SK-N-SH (cell line): ENCODE data around the gene ABCC4. TPM values are rescaled to one million over a fixed set of nuclear protein-coding genes. Genes with fewer than 3 reads are reported as not detected.

Experiments used
- CTCF ChIA-PET: fragments of 300-600, 350-600 bp; formaldehyde crosslinking; extraction: SDS; loops from one replicate; lab custom pipeline; 2021; lab: Yijun Ruan, JAX
- POLR2A ChIA-PET: fragments of 350-600 bp; sonication (Branson Sonifier 250); formaldehyde crosslinking; extraction: SDS; loops from one replicate; lab custom pipeline; 2020; ENCODE audit warnings: antibody characterized with exemption, inconsistent platforms; lab: Yijun Ruan, JAX
- DNase-seq: peaks from one replicate; pipeline ENCODE4 v3.0.0; 2012
- H2AFZ ChIP-seq: fragments of 200-600 bp; sonication (generic); 2 replicates; pipeline ENCODE4 v1.8.1; 2016; ENCODE audit warnings: antibody characterized with exemption, mild to moderate bottlenecking, low read depth
- H3F3A ChIP-seq: fragments of 200-600 bp; sonication (generic); replicated peaks from 2 replicates; pipeline ENCODE3; 2016; ENCODE audit warnings: antibody characterized with exemption, mild to moderate bottlenecking; ENCODE audit not compliant: insufficient read depth
- H3K27ac ChIP-seq, 2 experiments: fragments of 200-500 bp in 1 of 2; fragments of 200-600 bp in 1 of 2; sonication (Bioruptor generic) in 1 of 2; sonication (generic), shearing (Covaris generic) in 1 of 2; 2 replicates each; pipeline versions ENCODE4 v1.5.1 to v1.6.1; 2014 to 2016; ENCODE audit warnings: low read depth in 2 of 2, inconsistent platforms in 1 of 2, low read length in 1 of 2, mild to moderate bottlenecking in 1 of 2, mixed read lengths in 1 of 2
- H3K27me3 ChIP-seq: fragments of 200-600 bp; sonication (generic), shearing (Covaris generic); 2 replicates; pipeline ENCODE4 v1.6.1; 2016; ENCODE audit warnings: mixed run types; ENCODE audit not compliant: insufficient read depth
- H3K36me3 ChIP-seq, 2 experiments: fragments of 200-500 bp in 1 of 2; fragments of 200-600 bp in 1 of 2; sonication (Bioruptor generic) in 1 of 2; sonication (generic) in 1 of 2; replicated peaks in 1 of 2; 2 replicates each; pipeline versions ENCODE3 to v1.5.1; 2014 to 2016; ENCODE audit warnings: low read length in 1 of 2, mild to moderate bottlenecking in 1 of 2; ENCODE audit not compliant: insufficient read depth in 2 of 2, control insufficient read depth in 1 of 2
- H3K4me1 ChIP-seq, 2 experiments: fragments of 200-500 bp in 1 of 2; fragments of 200-600 bp in 1 of 2; sonication (Bioruptor generic) in 1 of 2; sonication (generic), shearing (Covaris generic) in 1 of 2; 2 replicates each; pipeline versions ENCODE4 v1.5.1 to v1.6.1; 2014 to 2016; ENCODE audit warnings: low read depth in 1 of 2, low read length in 1 of 2, mixed run types in 1 of 2; ENCODE audit not compliant: insufficient read depth in 2 of 2, control insufficient read depth in 1 of 2
- H3K4me2 ChIP-seq: fragments of 200-600 bp; sonication (generic), shearing (Covaris generic); 2 replicates; pipeline ENCODE4 v1.6.1; 2017; ENCODE audit warnings: mixed run types
- H3K4me3 ChIP-seq, 2 experiments: fragments of 200-500 bp in 1 of 2; fragments of 200-600 bp in 1 of 2; sonication (Bioruptor generic) in 1 of 2; sonication (generic), shearing (Covaris generic) in 1 of 2; 2 replicates each; pipeline versions ENCODE4 v1.5.1 to v1.8.1; 2014 to 2016; ENCODE audit warnings: low read depth in 2 of 2, inconsistent platforms in 1 of 2, low read length in 1 of 2, mild to moderate bottlenecking in 1 of 2, mixed read lengths in 1 of 2, moderate library complexity in 1 of 2
- H3K79me2 ChIP-seq: fragments of 200-600 bp; sonication (generic); 2 replicates; pipeline ENCODE4 v1.8.1; 2017; ENCODE audit warnings: mild to moderate bottlenecking; ENCODE audit not compliant: insufficient read depth
- H3K9ac ChIP-seq: fragments of 200-600 bp; sonication (generic); 2 replicates; pipeline ENCODE4 v1.6.1; 2017; ENCODE audit warnings: mixed run types
- H3K9me2 ChIP-seq: fragments of 200-600 bp; sonication (generic); 2 replicates; pipeline ENCODE4 v1.6.1; 2017; ENCODE audit warnings: mixed run types
- H3K9me3 ChIP-seq: fragments of 200-600 bp; sonication (generic); 2 replicates; pipeline ENCODE4 v1.6.1; 2017; ENCODE audit warnings: mixed run types, mild to moderate bottlenecking, moderate library complexity
- H4K20me1 ChIP-seq: fragments of 200-600 bp; sonication (generic); 2 replicates; pipeline ENCODE4 v1.6.1; 2017; ENCODE audit warnings: mild to moderate bottlenecking, mixed run types; ENCODE audit not compliant: insufficient read depth
- CHD2 ChIP-seq: fragments of 150-350 bp; IDR thresholded peaks from 2 replicates; pipeline ENCODE4 v1.6.1; 2018; ENCODE audit warnings: low read length; ENCODE audit not compliant: partially characterized antibody
- CTCF ChIP-seq: fragments of 200-600 bp; sonication (generic); IDR thresholded peaks from 2 replicates; pipeline ENCODE4 v1.6.1; 2017; ENCODE audit warnings: antibody characterized with exemption, mild to moderate bottlenecking, moderate library complexity
- ELF1 ChIP-seq: IDR thresholded peaks from 2 replicates; pipeline ENCODE4 v1.4.0; 2012
- EZH2phosphoT487 ChIP-seq: fragments of 200-600 bp; sonication (generic); IDR thresholded peaks from 2 replicates; pipeline ENCODE4 v1.6.1; 2017; ENCODE audit warnings: low read depth, mixed run types, mild to moderate bottlenecking, antibody characterized with exemption, moderate library complexity, borderline replicate concordance
- FOXJ3 ChIP-seq: sonication (generic); formaldehyde crosslinking; IDR thresholded peaks from 2 replicates; pipeline ENCODE4 v1.5.1; 2020; ENCODE audit warnings: mild to moderate bottlenecking, missing genetic modification reagents
- GABPA ChIP-seq: IDR thresholded peaks from 2 replicates; pipeline ENCODE4 v1.4.0; 2012; ENCODE audit warnings: low read depth, mild to moderate bottlenecking
- GATA2 ChIP-seq: sonication (generic); formaldehyde crosslinking; IDR thresholded peaks from 2 replicates; pipeline ENCODE4 v1.5.0; 2020; ENCODE audit warnings: mild to moderate bottlenecking, missing genetic modification reagents
- MAX ChIP-seq: IDR thresholded peaks from 2 replicates; pipeline ENCODE4 v1.4.0; 2012; ENCODE audit warnings: low read depth
- MEF2A ChIP-seq: IDR thresholded peaks from 2 replicates; pipeline ENCODE4 v1.4.0; 2012; ENCODE audit warnings: low read depth, borderline replicate concordance
- MXI1 ChIP-seq: IDR thresholded peaks from 2 replicates; pipeline ENCODE4 v1.6.1; 2012; ENCODE audit warnings: mild to moderate bottlenecking, low read depth, low read length, improper control_type of control experiment
- NFIC ChIP-seq: IDR thresholded peaks from 2 replicates; pipeline ENCODE4 v1.4.0; 2012; ENCODE audit warnings: borderline replicate concordance
- PBX3 ChIP-seq: IDR thresholded peaks from 2 replicates; pipeline ENCODE4; 2012
- POLR2AphosphoS5 ChIP-seq: IDR thresholded peaks from 2 replicates; pipeline ENCODE4 v1.6.1; 2012; ENCODE audit warnings: low read depth, low read length
- RAD21 ChIP-seq: IDR thresholded peaks from 2 replicates; pipeline ENCODE4 v1.6.1; 2012; ENCODE audit warnings: mild to moderate bottlenecking, low read length
- RCOR1 ChIP-seq: fragments of 150-350 bp; IDR thresholded peaks from 2 replicates; pipeline ENCODE4 v1.6.1; 2017; ENCODE audit warnings: antibody characterized with exemption, low read length
- RXRA ChIP-seq: IDR thresholded peaks from 2 replicates; pipeline ENCODE4 v1.4.0; 2012; ENCODE audit warnings: low read depth, mild to moderate bottlenecking, borderline replicate concordance
- SIN3A ChIP-seq: IDR thresholded peaks from 2 replicates; pipeline ENCODE4 v1.6.1; 2012; ENCODE audit warnings: low read depth, mild to moderate bottlenecking, low read length, moderate library complexity, borderline replicate concordance
- ZBTB33 ChIP-seq: IDR thresholded peaks from 2 replicates; pipeline ENCODE4 v1.4.0; 2012; ENCODE audit warnings: low read depth, borderline replicate concordance
- WGBS: methylation state at CpG from one replicate; pipeline ENCODE4 v1.1.6; 2017; ENCODE audit warnings: low lambda C conversion rate; 5-methylcytosine and 5-hydroxymethylcytosine counted together
- polyA plus RNA-seq, 3 experiments: library from polyadenylated mRNA; depleted of rRNA; stranded (reverse); fragments of >200 nt; gene quantifications; 2 replicates each; pipeline ENCODE4 v1.2.3, GENCODE V29; 2012

The ABCC4 gene
- polyA plus RNA-seq, 1 of the 3 experiments (the other 2 are of a cell fraction) = 7.8 TPM

GRCh38 chr13:95237310-95237870, 63.9 kb downstream of the ABCC4 start:
- CTCF ChIA-PET = interaction anchor here (0.5 to 1.5 kb wide), 3 partner anchors 45 to 167 kb away, joined by 3 to 4 read pairs (median 3); no protein-coding TSS in a partner anchor
- no peak overlapping the region for H3K27ac ChIP-seq
- H3K9me2 ChIP-seq = no peaks in the 10 kb centered on the region
- H3K4me1 ChIP-seq = peaks cover 0 to 10% of the 10 kb centered on the region in 2 experiments; a peak in 2 of 4 replicates
- H3K79me2 ChIP-seq = no peaks in the 10 kb centered on the region
- POLR2A ChIA-PET = no interaction called here
- no peak overlapping the region for H2AFZ ChIP-seq
- H3F3A ChIP-seq = no peaks in the 10 kb centered on the region
- no peaks in the 10 kb centered on the region for H3K9me3 ChIP-seq
- 92% methylated on average over 7 of the region's 7 CpGs for WGBS
- no peak overlapping the region for H3K4me2 ChIP-seq
- H4K20me1 ChIP-seq = no peaks in the 10 kb centered on the region
- TF ChIP-seq SIN3A (no peak), RAD21 (no peak), EZH2phosphoT487 (no peak), PBX3 (no peak), CHD2 (no peak), POLR2AphosphoS5 (no peak), MAX (no peak), RXRA (no peak), MXI1 (no peak), ELF1 (no peak), RCOR1 (no peak), ZBTB33 (no peak), NFIC (no peak), GABPA (no peak), CTCF (no peak), MEF2A (no peak), FOXJ3 (no peak), GATA2 (CRISPR knock-in tag) (no peak)
- DNase-seq = no peak
- no peak overlapping the region for H3K4me3 ChIP-seq
- H3K9ac ChIP-seq = no peak overlapping the region
- H3K27me3 ChIP-seq = no peaks in the 10 kb centered on the region
- peaks cover 0 to 8% of the 10 kb centered on the region in 2 experiments for H3K36me3 ChIP-seq
